Activated naive CD4-positive, alpha-beta T cell treated with anti-CD3 and anti-CD28 coated beads for 36 hours (primary cell): ENCODE measurements around the gene SOX5. TPM values are rescaled to one million over a fixed set of nuclear protein-coding genes. Genes with fewer than 3 reads are reported as not detected.

ENCODE experiments used
- CTCF ChIA-PET: fragments of 350-600 bp; sonication (Branson Sonifier 250); formaldehyde crosslinking; loops from one replicate; lab custom pipeline; 2021; ENCODE audit warnings: antibody characterized with exemption; lab: Charles Lee
- DNase-seq: peaks from one replicate; pipeline ENCODE4 v3.0.0-alpha.2; 2020
- H3K27ac Mint-ChIP-seq: one replicate; pipeline ENCODE4 v1.8.0; 2021; ENCODE audit warnings: mild to moderate bottlenecking, mixed read lengths
- H3K27me3 Mint-ChIP-seq: one replicate; pipeline ENCODE4 v1.8.0; 2021; ENCODE audit warnings: low read depth, mixed read lengths
- H3K36me3 Mint-ChIP-seq: one replicate; pipeline ENCODE4 v1.8.0; 2021; ENCODE audit warnings: low read depth, mixed read lengths
- H3K4me1 Mint-ChIP-seq: one replicate; pipeline ENCODE4 v1.8.0; 2021; ENCODE audit warnings: low read depth, mixed read lengths
- H3K4me3 Mint-ChIP-seq: one replicate; pipeline ENCODE4 v1.8.0; 2021; ENCODE audit warnings: mild to moderate bottlenecking, moderate library complexity, mixed read lengths
- H3K9me3 Mint-ChIP-seq: one replicate; pipeline ENCODE4 v1.8.0; 2021; ENCODE audit warnings: mixed read lengths
- intact Hi-C: fragments of 100-400 bp; cut with micrococcal nuclease; formaldehyde crosslinking; loops from one replicate; pipeline ENCODE4 v1.15.1; 2023
- total RNA-seq, 2 experiments: library from RNA; stranded (reverse); gene quantifications; one replicate each; pipeline ENCODE4 v1.2.3, GENCODE V29; 2021

The SOX5 gene
- under 1 TPM in 1 of 2 experiments, not detected in 1; 0.41 TPM for total RNA-seq

DNA sequence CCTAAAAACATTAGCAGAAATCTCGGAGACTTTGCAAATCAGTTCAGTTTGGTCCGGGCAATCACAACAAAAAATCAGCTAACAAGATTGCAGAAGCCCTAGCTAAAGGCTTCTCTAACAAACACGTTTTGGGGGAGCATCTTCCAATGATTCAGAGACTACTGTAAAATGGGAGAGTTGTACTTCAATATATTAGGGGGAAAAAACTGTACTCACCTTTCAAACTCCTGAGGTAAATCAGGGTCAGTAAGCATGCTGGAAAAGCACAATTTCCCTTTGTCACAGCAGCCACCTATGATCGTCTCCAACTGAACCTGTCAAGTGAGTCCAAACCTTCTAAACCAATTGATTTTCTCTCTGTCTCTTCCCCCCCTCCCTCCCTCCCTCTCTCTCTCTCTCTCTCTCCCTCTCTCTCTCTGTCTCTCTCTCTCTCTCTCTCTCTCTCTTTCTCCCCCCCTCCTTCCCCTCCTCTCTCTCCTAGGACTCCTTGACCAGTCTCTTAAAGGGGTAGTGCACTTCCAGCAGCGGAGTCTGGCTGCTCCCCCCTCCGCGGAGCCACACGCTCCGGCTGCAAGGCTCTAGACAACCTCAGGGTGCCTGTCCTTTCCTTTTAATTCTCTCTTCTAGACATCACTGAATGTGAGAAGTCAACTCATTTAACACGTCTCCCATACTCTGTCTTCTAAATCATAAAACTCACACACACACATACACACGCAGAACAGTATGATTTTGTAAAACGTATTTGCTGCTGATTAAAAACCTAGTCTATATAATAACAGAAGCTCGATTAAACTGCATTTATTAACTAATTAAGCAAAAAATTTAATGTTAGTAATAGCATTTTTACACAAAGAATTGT, at the start of gene SOX5:
SOX5 (minus strand) TSS at position 323 of the 862 bp plus-strand sequence; CDS start at position 254, 69 bp downstream.
- no peaks in the 10 kb centered on the region for H3K9me3 Mint-ChIP-seq
- no peaks in the 10 kb centered on the region for H3K27me3 Mint-ChIP-seq
- no peak for DNase-seq
- no peak within 1 kb of the TSS for H3K4me3 Mint-ChIP-seq
- CTCF ChIA-PET, result no interaction called here
- no peaks in the 10 kb centered on the region for H3K4me1 Mint-ChIP-seq
- intact Hi-C loops, result loop anchor here (5.0 kb wide), 1 partner anchor 888 kb away; no protein-coding TSS in a partner anchor
- no peaks in the 10 kb centered on the region for H3K36me3 Mint-ChIP-seq
- no peak within 1 kb of the TSS for H3K27ac Mint-ChIP-seq

DNA sequence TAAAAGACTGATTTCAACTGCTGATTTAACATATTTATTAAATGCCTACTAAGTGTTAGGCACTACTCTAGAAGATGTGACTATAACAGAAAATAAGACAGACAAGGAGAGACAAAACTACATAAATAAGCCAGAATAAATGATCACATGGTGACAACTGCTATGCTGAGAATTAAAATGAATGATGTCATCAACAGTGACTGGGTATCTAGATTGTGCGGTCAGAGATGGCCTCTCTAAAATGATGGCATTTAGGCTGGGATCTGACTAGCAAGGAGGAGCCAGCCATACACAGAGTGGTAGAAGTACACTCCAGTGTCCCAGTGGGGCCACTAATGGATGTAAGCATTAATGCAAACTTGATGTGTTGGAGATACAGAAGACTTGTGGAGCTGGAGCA, 37.6 kb upstream of the SOX5 start:
- Mint-ChIP-seq H3K9me3 (no peaks in the 10 kb centered on the region), H3K36me3 (no peaks in the 10 kb centered on the region), H3K4me3 (no peak overlapping the region), H3K4me1 (no peaks in the 10 kb centered on the region), H3K27me3 (no peaks in the 10 kb centered on the region), H3K27ac (no peak overlapping the region)
- no peak for DNase-seq
- intact Hi-C loops, result no loop called here
- CTCF ChIA-PET, result no interaction called here

DNA sequence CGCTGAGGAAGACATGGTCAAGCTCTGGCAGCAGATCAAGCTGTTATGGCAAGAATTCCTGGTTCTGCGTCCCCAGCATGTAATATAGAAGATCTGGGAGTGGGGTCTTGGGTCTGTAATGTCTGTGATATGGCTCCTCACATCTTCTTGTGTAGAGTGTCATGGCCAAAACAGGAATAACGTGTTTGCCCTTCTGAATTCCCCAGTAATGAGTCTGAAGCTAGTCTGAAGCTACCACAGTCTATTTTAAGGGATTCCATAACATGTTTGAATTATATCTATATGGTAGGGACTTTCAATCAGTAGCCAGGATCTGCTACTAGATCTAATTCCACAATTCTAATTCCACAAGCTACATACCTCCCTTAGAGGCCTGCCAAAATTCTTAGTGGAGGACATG, 31.4 kb upstream of the SOX5 start:
- DNase-seq, result no peak
- Mint-ChIP-seq H3K36me3 (no peaks in the 10 kb centered on the region), H3K9me3 (no peaks in the 10 kb centered on the region), H3K27ac (no peak overlapping the region), H3K4me1 (no peaks in the 10 kb centered on the region), H3K27me3 (no peaks in the 10 kb centered on the region), H3K4me3 (no peak overlapping the region)
- CTCF ChIA-PET, result no interaction called here
- intact Hi-C loops, result no loop called here

DNA sequence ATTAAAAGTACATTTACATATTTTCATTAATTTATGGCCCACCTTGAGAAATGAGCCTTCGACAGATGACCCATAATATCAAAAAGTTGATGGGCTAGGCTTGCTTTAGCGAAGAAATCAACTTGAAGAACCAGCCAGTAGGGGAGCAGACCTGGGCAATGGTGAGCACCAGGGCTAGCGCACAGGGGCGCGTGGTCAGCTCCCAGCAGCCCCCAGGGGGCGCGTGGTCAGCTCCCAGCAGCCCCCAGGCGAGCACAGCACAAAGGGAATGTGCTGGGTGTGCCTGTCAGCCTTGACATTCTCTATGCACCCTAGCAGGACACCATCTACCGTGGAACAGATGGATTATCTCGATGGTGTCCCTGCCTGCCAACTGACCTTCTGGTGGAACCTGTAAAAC, 15.3 kb upstream of the SOX5 start:
- Mint-ChIP-seq H3K36me3 (no peaks in the 10 kb centered on the region), H3K27ac (no peak overlapping the region), H3K4me3 (no peak overlapping the region), H3K4me1 (no peaks in the 10 kb centered on the region), H3K9me3 (peaks cover 2% of the 10 kb centered on the region), H3K27me3 (no peaks in the 10 kb centered on the region)
- intact Hi-C loops, result no loop called here
- no peak for DNase-seq
- CTCF ChIA-PET, result no interaction called here

DNA sequence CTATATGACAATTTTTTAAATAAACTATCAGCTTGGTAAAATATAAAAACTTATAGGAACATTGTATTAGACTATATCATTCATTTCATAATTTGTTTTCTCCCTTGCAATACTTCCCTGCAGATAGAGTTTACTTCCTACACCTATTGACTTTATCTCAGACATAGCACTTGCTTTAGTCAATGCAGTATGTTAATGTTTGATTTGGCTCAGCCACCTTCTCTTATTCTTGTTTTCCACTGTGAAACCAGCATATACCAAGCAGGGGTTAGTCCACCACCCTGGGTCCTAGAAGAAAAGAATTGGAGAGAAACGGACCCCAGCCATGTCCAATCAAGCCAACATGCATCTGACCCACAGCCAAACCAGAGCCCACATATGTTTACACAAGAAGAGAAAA, 10.4 kb upstream of the SOX5 start:
- DNase-seq, result no peak
- CTCF ChIA-PET, result no interaction called here
- Mint-ChIP-seq H3K27ac (no peak overlapping the region), H3K4me1 (no peaks in the 10 kb centered on the region), H3K4me3 (no peak overlapping the region), H3K27me3 (no peaks in the 10 kb centered on the region), H3K36me3 (no peaks in the 10 kb centered on the region), H3K9me3 (no peaks in the 10 kb centered on the region)
- intact Hi-C loops, result no loop called here

DNA sequence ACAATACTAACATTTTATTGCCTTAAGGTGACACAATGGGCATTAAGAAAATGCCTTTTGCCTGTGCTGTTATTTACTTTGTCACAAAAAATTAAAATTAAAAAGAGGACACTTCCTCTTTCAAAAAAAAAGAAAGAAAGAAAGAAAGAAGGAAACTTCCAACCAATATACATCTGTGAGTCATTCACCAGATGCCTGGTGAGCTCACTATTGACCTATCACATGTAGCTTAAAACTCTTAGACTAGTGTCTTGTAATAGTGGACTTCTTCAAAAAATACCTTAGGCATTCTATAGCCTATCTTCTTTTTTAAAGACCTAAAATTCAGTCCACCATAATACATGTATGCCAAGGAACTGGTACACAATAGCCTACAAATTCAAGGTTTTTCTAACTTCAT, 4.9 kb upstream of the SOX5 start:
- CTCF ChIA-PET, result interaction anchor here (0.7 kb wide), 1 partner anchor 322 kb away, joined by 3 read pairs; no protein-coding TSS in a partner anchor
- H3K4me3 Mint-ChIP-seq, result no peak overlapping the region

DNA sequence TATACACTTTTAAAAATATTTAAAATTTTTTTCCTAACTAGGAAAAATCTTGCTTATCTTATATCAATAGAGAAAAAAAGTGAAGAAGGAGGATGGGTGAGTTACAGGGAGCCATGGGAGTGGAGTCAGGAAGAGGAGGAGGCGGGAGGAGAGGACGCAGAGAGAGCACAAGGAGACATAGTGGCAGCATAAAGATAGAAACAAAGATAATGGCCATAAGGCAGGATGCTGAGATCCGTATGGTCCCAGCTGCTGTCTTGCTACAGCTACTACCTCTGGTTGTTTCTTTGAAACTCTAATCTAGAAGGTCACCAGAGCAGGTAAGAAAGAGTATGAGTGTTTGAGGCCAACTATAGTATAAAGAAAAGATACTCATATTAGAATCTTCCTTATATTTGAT, 2.6 kb upstream of the SOX5 start:
- CTCF ChIA-PET, result no interaction called here
- Mint-ChIP-seq H3K36me3 (no peaks in the 10 kb centered on the region), H3K27ac (no peak overlapping the region), H3K4me1 (no peaks in the 10 kb centered on the region), H3K4me3 (no peak overlapping the region), H3K9me3 (no peaks in the 10 kb centered on the region), H3K27me3 (no peaks in the 10 kb centered on the region)
- DNase-seq, result no peak
- intact Hi-C loops, result loop anchor here (5.0 kb wide), 1 partner anchor 885 kb away; no protein-coding TSS in a partner anchor

More for the DNA sequence above, 4.9 kb upstream of the SOX5 start:
- no peaks in the 10 kb centered on the region for H3K4me1 Mint-ChIP-seq
- H3K36me3 Mint-ChIP-seq, result no peaks in the 10 kb centered on the region
- H3K27ac Mint-ChIP-seq, result no peak overlapping the region
- no peak for DNase-seq
- intact Hi-C loops, result loop anchor here (5.0 kb wide), 1 partner anchor 883 kb away; no protein-coding TSS in a partner anchor
- no peaks in the 10 kb centered on the region for H3K27me3 Mint-ChIP-seq
- no peaks in the 10 kb centered on the region for H3K9me3 Mint-ChIP-seq

DNA sequence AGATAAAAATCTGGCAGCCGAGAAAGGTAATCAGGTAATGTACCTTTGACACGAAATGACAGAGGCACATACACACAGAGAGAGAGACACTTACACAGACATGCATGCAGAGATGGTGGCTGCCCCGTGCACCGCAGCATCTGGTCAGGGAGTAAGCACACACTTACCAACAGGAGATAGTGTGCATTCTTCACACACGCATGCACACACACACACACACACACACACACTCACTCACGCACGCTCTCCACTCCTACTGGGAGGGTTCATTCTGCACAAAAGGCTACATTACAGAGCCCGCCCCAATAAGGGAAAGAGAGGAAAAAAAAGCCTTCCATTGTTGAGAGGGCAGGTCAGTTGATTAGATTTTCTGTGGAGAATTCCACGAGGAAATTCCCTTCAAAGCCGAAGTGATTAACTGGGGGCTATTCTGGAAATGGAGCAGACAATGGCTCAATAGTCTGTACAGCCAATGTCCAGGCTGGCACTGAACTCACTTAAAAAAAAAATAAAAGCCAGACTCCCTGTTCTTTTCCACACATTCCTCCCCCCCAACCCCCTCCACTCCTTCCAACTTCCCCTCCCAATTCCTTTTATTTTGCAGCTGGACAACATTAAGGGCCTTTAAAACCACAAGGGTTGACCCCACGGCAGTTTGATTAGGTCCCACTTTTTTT, 1.4 kb upstream of the SOX5 start:
- Mint-ChIP-seq H3K27ac (no peak overlapping the region), H3K4me3 (no peak overlapping the region), H3K27me3 (no peaks in the 10 kb centered on the region), H3K36me3 (no peaks in the 10 kb centered on the region), H3K9me3 (no peaks in the 10 kb centered on the region), H3K4me1 (no peaks in the 10 kb centered on the region)
- intact Hi-C loops, result loop anchor here (5.0 kb wide), 1 partner anchor 886 kb away; no protein-coding TSS in a partner anchor
- CTCF ChIA-PET, result no interaction called here
- no peak for DNase-seq

DNA sequence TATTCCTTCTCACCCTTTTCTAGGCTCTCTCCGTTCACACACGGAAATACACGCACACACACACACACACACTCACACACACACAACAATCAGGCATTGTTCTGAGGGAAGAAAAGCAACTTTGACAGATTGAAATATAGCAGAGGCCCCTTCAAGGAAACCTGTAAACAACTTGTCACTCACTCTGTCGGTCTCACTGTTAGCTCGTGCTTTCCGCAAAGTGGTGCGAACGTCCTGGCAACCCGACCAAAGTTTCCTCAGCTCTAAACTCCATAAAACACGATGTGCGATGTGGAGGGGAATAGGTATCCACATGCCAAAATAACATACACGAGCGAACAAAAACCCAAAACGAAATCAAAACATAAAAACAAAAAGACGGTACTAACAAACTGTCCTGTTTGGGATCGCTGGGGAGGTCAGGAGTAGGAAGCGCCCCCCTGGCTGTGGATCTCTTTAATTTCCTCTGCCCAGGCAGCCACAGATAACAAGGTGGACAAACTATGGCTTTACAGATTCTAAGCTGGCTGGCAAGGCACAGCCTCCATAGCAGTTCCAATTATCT, 822 bp upstream of the SOX5 start:
- Mint-ChIP-seq H3K4me1 (no peaks in the 10 kb centered on the region), H3K27ac (no peak overlapping the region), H3K4me3 (no peak overlapping the region), H3K27me3 (no peaks in the 10 kb centered on the region), H3K9me3 (no peaks in the 10 kb centered on the region), H3K36me3 (no peaks in the 10 kb centered on the region)
- CTCF ChIA-PET, result no interaction called here
- intact Hi-C loops, result loop anchor here (5.0 kb wide), 1 partner anchor 887 kb away; no protein-coding TSS in a partner anchor
- no peak for DNase-seq

DNA sequence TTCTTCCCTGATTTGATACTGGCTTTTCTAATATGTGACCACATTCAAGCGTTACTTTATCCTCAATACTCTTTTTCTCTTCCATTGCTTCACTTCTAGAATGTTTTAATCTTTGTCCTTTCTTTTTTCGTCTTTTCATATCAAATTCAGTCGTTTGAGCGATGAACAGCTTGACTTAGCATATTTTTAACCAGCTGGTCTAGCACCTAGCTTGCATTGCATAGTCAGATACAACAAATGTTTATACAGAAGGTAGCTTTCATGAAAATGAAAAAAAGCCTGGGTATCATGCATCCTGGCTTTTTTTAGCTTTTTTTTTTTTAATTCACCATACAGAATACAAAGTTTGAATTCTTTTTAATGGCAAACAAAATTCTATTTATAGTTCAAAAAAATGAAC, 1.2 kb downstream of the SOX5 start:
- Mint-ChIP-seq H3K27me3 (no peaks in the 10 kb centered on the region), H3K9me3 (no peaks in the 10 kb centered on the region), H3K27ac (no peak overlapping the region), H3K4me1 (no peaks in the 10 kb centered on the region), H3K4me3 (no peak overlapping the region), H3K36me3 (no peaks in the 10 kb centered on the region)
- DNase-seq, result no peak
- CTCF ChIA-PET, result interaction anchor here (0.6 kb wide), 1 partner anchor 671 kb away, joined by 4 read pairs; no protein-coding TSS in a partner anchor
- intact Hi-C loops, result no loop called here

DNA sequence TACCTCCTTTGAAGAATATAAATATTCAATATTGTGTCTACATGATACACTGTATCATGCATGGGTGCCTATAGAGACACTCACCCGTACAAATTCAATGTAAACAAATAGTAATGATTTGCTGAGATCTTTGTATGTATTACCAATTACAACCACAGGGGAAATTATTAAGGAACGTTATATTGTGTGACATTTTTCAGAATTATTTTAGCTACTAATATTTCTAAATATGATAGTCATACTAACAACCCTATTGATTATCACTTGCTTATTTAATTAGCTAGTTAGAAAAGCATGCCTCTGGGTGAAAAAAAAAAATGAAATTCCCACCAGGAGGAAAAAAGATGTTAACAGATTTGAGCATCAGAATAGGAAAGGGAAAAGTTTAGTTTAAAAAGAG, 2.1 kb downstream of the SOX5 start:
- Mint-ChIP-seq H3K27me3 (no peaks in the 10 kb centered on the region), H3K27ac (no peak overlapping the region), H3K9me3 (no peaks in the 10 kb centered on the region), H3K4me1 (no peaks in the 10 kb centered on the region), H3K4me3 (no peak overlapping the region), H3K36me3 (no peaks in the 10 kb centered on the region)
- no peak for DNase-seq
- CTCF ChIA-PET, result interaction anchor here (0.7 kb wide), 1 partner anchor 74 kb away, joined by 3 read pairs; no protein-coding TSS in a partner anchor
- intact Hi-C loops, result no loop called here

DNA sequence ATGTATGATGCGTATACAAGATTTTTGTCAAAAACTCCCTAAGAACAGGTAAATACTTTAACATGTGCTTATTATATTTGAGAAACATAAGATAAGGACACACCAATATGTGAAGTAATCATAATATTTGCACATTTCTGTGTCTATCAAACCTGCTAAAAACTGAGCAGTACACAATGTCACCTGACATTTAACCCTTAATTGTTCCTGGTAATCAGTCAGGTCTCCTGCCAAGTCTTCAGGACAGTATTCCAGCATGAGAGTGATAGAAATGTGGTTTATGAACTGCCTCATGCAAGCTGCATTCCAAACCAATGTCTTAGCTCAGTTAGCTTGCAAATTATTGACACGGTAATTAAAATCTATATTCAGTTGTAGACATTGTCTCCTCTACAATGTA, 4.2 kb downstream of the SOX5 start:
- Mint-ChIP-seq H3K4me3 (no peak overlapping the region), H3K27me3 (no peaks in the 10 kb centered on the region), H3K4me1 (no peaks in the 10 kb centered on the region), H3K9me3 (no peaks in the 10 kb centered on the region), H3K36me3 (no peaks in the 10 kb centered on the region), H3K27ac (no peak overlapping the region)
- CTCF ChIA-PET, result no interaction called here
- intact Hi-C loops, result no loop called here
- no peak for DNase-seq
